IMR-90 (cell line): ENCODE data around the gene SBF2. TPM values are rescaled to one million over a fixed set of nuclear protein-coding genes. Genes with fewer than 3 reads are reported as not detected.
A peak's percentile ranks its signal among the peaks of the same experiment; 100 is the strongest.

Experiments used
- ATAC-seq: fragments of 200-7000 bp; cut with Tn5 transposase; 2 replicates; pipeline ENCODE4 v1.9.1; 2020; ENCODE audit warnings: low read depth, mild to moderate bottlenecking, moderate library complexity
- BruUV-seq: library from RNA; stranded (reverse); fragments of 400-500 nt; replicated peaks from 2 replicates; lab custom pipeline; 2021; lab: Mats Ljungman, UMichigan
- CTCF ChIA-PET: fragments of 300-600 bp; formaldehyde crosslinking; extraction: SDS; loops from one replicate; lab custom pipeline; 2021; ENCODE audit warnings: antibody characterized with exemption; lab: Yijun Ruan, JAX
- POLR2A ChIA-PET: fragments of 300-600 bp; sonication (Branson Sonifier 250); formaldehyde crosslinking; loops from one replicate; lab custom pipeline; 2022; ENCODE audit warnings: antibody characterized with exemption; ENCODE audit not compliant: unreplicated experiment; lab: Charles Lee
- DNase-seq: peaks from one replicate; pipeline ENCODE4 v3.0.0; 2013
- H2AFZ ChIP-seq: replicated peaks from 2 replicates; pipeline ENCODE3; 2013; ENCODE audit warnings: low read length, mild to moderate bottlenecking; ENCODE audit not compliant: poor library complexity
- H2AK5ac ChIP-seq: 2 replicates; pipeline ENCODE4 v1.6.1; 2013; ENCODE audit warnings: low read depth, low read length, inconsistent platforms
- H2AK9ac ChIP-seq: replicated peaks from 2 replicates; pipeline ENCODE3; 2013; ENCODE audit warnings: mild to moderate bottlenecking, low read depth, low read length, moderate library complexity; ENCODE audit not compliant: poor library complexity
- H2BK120ac ChIP-seq: 2 replicates; pipeline ENCODE4 v1.6.1; 2013; ENCODE audit warnings: low read depth, low read length, inconsistent platforms
- H2BK15ac ChIP-seq: 3 replicates; pipeline ENCODE4 v1.6.1; 2013; ENCODE audit warnings: low read depth, low read length, inconsistent platforms
- H2BK20ac ChIP-seq: 2 replicates; pipeline ENCODE4 v1.6.1; 2013; ENCODE audit warnings: low read depth, mild to moderate bottlenecking, inconsistent platforms, low read length, moderate library complexity
- H2BK5ac ChIP-seq: 2 replicates; pipeline ENCODE4 v1.6.1; 2013; ENCODE audit warnings: mild to moderate bottlenecking, low read depth, low read length, inconsistent platforms; ENCODE audit not compliant: poor library complexity, severe bottlenecking
- H3K14ac ChIP-seq: replicated peaks from 2 replicates; pipeline ENCODE4 v1.6.1; 2013; ENCODE audit warnings: low read depth, low read length, inconsistent platforms
- H3K18ac ChIP-seq: 2 replicates; pipeline ENCODE4 v1.6.1; 2013; ENCODE audit warnings: low read depth, low read length, control low read depth
- H3K23ac ChIP-seq: 2 replicates; pipeline ENCODE4 v1.6.1; 2013; ENCODE audit warnings: low read depth, low read length, inconsistent platforms
- H3K27ac ChIP-seq: 2 replicates; pipeline ENCODE4 v1.5.1; 2013; ENCODE audit warnings: mild to moderate bottlenecking, control low read depth, low read length; ENCODE audit not compliant: insufficient read depth
- H3K27me3 ChIP-seq: 2 replicates; pipeline ENCODE4 v1.6.1; 2013; ENCODE audit warnings: low read length; ENCODE audit not compliant: control insufficient read depth, insufficient read depth
- H3K36me3 ChIP-seq: 2 replicates; pipeline ENCODE4 v1.6.1; 2013; ENCODE audit warnings: low read length, mixed read lengths; ENCODE audit not compliant: control insufficient read depth, insufficient read depth
- H3K4ac ChIP-seq: 2 replicates; pipeline ENCODE4 v1.6.1; 2013; ENCODE audit warnings: low read depth, low read length, inconsistent platforms
- H3K4me1 ChIP-seq: 2 replicates; pipeline ENCODE4 v1.6.1; 2013; ENCODE audit warnings: low read length, mixed read lengths; ENCODE audit not compliant: control insufficient read depth, insufficient read depth
- H3K4me2 ChIP-seq: 2 replicates; pipeline ENCODE4 v1.6.1; 2013; ENCODE audit warnings: low read depth, mild to moderate bottlenecking, control low read depth, low read length, moderate library complexity
- H3K4me3 ChIP-seq: 2 replicates; pipeline ENCODE4 v1.5.1; 2013; ENCODE audit warnings: low read depth, mild to moderate bottlenecking, control low read depth, low read length, moderate library complexity; ENCODE audit not compliant: insufficient read depth
- H3K56ac ChIP-seq: 2 replicates; pipeline ENCODE4 v1.6.1; 2013; ENCODE audit warnings: low read length, inconsistent platforms; ENCODE audit not compliant: insufficient read depth; ENCODE audit errors: extremely low read depth
- H3K79me1 ChIP-seq, 2 experiments: 2 replicates each; pipeline ENCODE4 v1.6.1; 2013; ENCODE audit warnings: low read length in 2 of 2, inconsistent platforms in 1 of 2, low read depth in 1 of 2
- H3K9ac ChIP-seq: 2 replicates; pipeline ENCODE4 v1.6.1; 2013; ENCODE audit warnings: low read depth, low read length, control low read depth
- H3K9me1 ChIP-seq: 2 replicates; pipeline ENCODE4 v1.6.1; 2013; ENCODE audit warnings: low read length, inconsistent platforms; ENCODE audit not compliant: insufficient read depth
- H3K9me3 ChIP-seq: 2 replicates; pipeline ENCODE4 v1.6.1; 2013; ENCODE audit warnings: low read length; ENCODE audit not compliant: control insufficient read depth, insufficient read depth
- H4K20me1 ChIP-seq: 2 replicates; pipeline ENCODE4 v1.6.1; 2013; ENCODE audit warnings: low read length, inconsistent platforms; ENCODE audit not compliant: insufficient read depth
- H4K5ac ChIP-seq: 2 replicates; pipeline ENCODE4 v1.6.1; 2013; ENCODE audit warnings: mild to moderate bottlenecking, low read depth, low read length, control low read depth
- H4K8ac ChIP-seq, 2 experiments: 2 replicates each; pipeline ENCODE4 v1.6.1; 2013; ENCODE audit warnings: low read depth in 2 of 2, low read length in 2 of 2, control low read depth in 1 of 2, inconsistent platforms in 1 of 2
- H4K91ac ChIP-seq: 2 replicates; pipeline ENCODE4 v1.6.1; 2013; ENCODE audit warnings: low read depth, low read length, inconsistent platforms; ENCODE audit not compliant: insufficient read depth
- CEBPB ChIP-seq: IDR thresholded peaks from 2 replicates; pipeline ENCODE4 v1.6.1; 2012; ENCODE audit warnings: low read depth, low read length, improper control_type of control experiment
- FOS ChIP-seq: fragments of 150-350 bp; IDR thresholded peaks from 2 replicates; pipeline ENCODE4 v1.6.1; 2016; ENCODE audit warnings: low read depth, low read length
- WGBS, 2 experiments: methylation state at CpG; one replicate each; pipeline versions ENCODE4 v1.1.5 to v1.1.7; 2013; ENCODE audit warnings: missing lambda C conversion rate in 2 of 2; ENCODE audit not compliant: insufficient read length in 1 of 2; ENCODE audit errors: extremely low coverage in 2 of 2; 5-methylcytosine and 5-hydroxymethylcytosine counted together
- dilution Hi-C: fragments of 300-500 bp; cut with HindIII; formaldehyde crosslinking; loops from one replicate; pipeline ENCODE4 v1.14.3; 2018; ENCODE audit warnings: low sequenced_read_pairs; ENCODE audit not compliant: unreplicated experiment
- in situ Hi-C: fragments of 300-500 bp; cut with MboI; formaldehyde crosslinking; loops from 3 replicates; pipeline ENCODE4 v1.14.3; 2019; ENCODE audit warnings: low sequenced_read_pairs, inconsistent platforms, mixed read lengths
- intact Hi-C: fragments of 100-400 bp; cut with micrococcal nuclease; formaldehyde crosslinking; loops from 2 replicates; pipeline ENCODE4 v1.10.0; 2022
- polyA plus RNA-seq, 3 experiments: library from polyadenylated mRNA; depleted of rRNA; stranded (reverse); fragments of >200 nt; gene quantifications; 2 replicates each; pipeline ENCODE4 v1.2.3, GENCODE V29; 2012; ENCODE audit warnings: low replicate concordance in 1 of 3
- total RNA-seq: library from RNA; depleted of rRNA; stranded (reverse); fragments of >200 nt; gene quantifications from 2 replicates; pipeline ENCODE4 v1.2.3, GENCODE V29; 2012

The SBF2 gene
- total and polyA plus RNA-seq, 2 of the 4 experiments (the other 2 are of a cell fraction) = 23.8 to 51.8 TPM

- CTCF ChIA-PET = no interaction called here
- H4K8ac ChIP-seq = peak overlapping the region; percentile 10 to 94; a peak in 3 of 4 replicates
- POLR2A ChIA-PET = interaction anchor here (0.6 to 1.2 kb wide), 2 partner anchors 218 to 551 kb away, joined by 3 to 6 read pairs; partner anchors contain the start of gene ADM
- H2BK15ac ChIP-seq = peak overlapping the region; percentile 72; the same call in 1 of the 3 replicates
- H4K20me1 ChIP-seq = no peaks in the 10 kb centered on the region
- peak overlapping the region; percentile 76 for H3K27ac ChIP-seq
- peak overlapping the region; percentile 89 for H3K4ac ChIP-seq
- H2BK20ac ChIP-seq = peak overlapping the region; percentile 91
- dilution Hi-C loops (no loop called here), in situ Hi-C loops (loop anchor here (25.0 kb wide), 1 partner anchor 209 kb away; no protein-coding TSS in a partner anchor), intact Hi-C loops (loop anchor here (1.0 to 10.0 kb wide), 3 partner anchors 36 to 452 kb away; no protein-coding TSS in a partner anchor)
- DNase-seq (peak; percentile 83), ATAC-seq (peak; percentile 22; the same call in 1 of the 2 replicates)
- peak overlapping the region; percentile 77; the same call in 1 of the 2 replicates for H3K23ac ChIP-seq
- H4K5ac ChIP-seq = peak overlapping the region; percentile 81; the same call in 1 of the 2 replicates
- peaks cover 9 to 56% of the 10 kb centered on the region in 2 experiments; a peak in 3 of 4 replicates for H3K79me1 ChIP-seq
- H3K9ac ChIP-seq = no peak overlapping the region; the same call in 1 of the 2 replicates
- peak overlapping the region; percentile 89 for H2AK5ac ChIP-seq
- WGBS, 2 experiments = no CpG with 5 or more reads among the region's 3 CpGs
- peak overlapping the region; percentile 82; the same call in 1 of the 2 replicates for H3K56ac ChIP-seq
- H3K18ac ChIP-seq = peak overlapping the region; percentile 87; the same call in 1 of the 2 replicates
- H3K4me3 ChIP-seq = no peak overlapping the region
- TF ChIP-seq CEBPB = no peak
- peak; percentile 58; the same call in 1 of the 2 replicates for TF ChIP-seq FOS
- no peak overlapping the region for H2AFZ ChIP-seq
- H3K14ac ChIP-seq = peak overlapping the region; percentile 80; the same call in 1 of the 2 replicates
- peak overlapping the region; percentile 94 for H2BK120ac ChIP-seq
- H3K4me1 ChIP-seq = peaks cover 31% of the 10 kb centered on the region
- H3K27me3 ChIP-seq = no peaks in the 10 kb centered on the region
- H3K9me3 ChIP-seq = no peaks in the 10 kb centered on the region
- H4K91ac ChIP-seq = peak overlapping the region; percentile 92
- H3K9me1 ChIP-seq = peaks cover 35% of the 10 kb centered on the region
- BruUV-seq = no TSS peak
- peak overlapping the region; percentile 99 for H2BK5ac ChIP-seq
- peak overlapping the region; percentile 70 for H2AK9ac ChIP-seq
- H3K4me2 ChIP-seq = peak overlapping the region; percentile 74; the same call in 1 of the 2 replicates
- H3K36me3 ChIP-seq = peaks cover 10% of the 10 kb centered on the region
Observed at GRCh38 chr11:9753021-9753420, 541.0 kb downstream of the SBF2 start.
